ENCODE measurements around the gene SGTA. TPM values are rescaled to one million over a fixed set of nuclear protein-coding genes. Genes with fewer than 3 reads are reported as not detected.
A peak's percentile ranks its signal among the peaks of the same experiment; 100 is the strongest.

The SGTA gene
- total and polyA plus RNA-seq, 9 of the 15 experiments (the other 6 are each of a cell fraction or from before 2014, with no cell fraction given), result 1.4 to 110 (median 49.9) TPM

DNA sequence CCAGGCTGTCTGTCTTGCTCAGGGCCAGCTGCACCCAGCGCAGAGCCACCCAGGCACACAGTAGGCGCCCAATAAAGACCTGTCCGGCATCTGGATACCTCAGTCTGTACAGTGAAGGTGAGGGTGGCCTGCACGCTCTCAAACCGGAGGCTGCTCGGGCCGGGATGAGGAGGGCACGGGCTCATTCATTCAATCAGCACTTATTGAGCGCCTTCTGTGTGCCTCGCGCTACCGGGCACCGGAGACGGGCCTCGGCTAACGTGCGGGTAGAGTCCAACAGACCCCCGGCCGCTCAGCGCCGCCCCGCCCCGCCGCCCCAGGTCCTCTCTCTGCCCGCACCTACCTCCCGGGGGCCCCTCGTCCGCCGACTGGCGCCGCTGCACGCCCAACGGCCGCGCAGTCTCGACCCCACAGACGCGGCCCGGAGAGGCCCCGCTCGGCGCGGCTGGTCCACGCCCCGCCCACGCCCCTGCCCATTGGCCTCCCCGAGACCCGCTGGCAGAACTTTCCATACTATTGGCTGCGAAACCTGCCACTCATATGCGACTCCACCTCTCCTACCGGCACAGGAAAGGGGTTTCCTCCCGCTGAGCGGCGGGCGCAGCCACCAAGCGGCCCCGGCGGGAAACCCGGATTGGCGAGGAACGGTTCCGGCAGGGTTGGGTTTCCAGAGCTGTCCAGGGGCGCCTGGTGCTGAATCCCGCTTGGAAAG lies 43.3 kb downstream of the SGTA start, which contains the start of gene SLC39A3 (continued):
- TF ChIP-seq, protein P1, sequence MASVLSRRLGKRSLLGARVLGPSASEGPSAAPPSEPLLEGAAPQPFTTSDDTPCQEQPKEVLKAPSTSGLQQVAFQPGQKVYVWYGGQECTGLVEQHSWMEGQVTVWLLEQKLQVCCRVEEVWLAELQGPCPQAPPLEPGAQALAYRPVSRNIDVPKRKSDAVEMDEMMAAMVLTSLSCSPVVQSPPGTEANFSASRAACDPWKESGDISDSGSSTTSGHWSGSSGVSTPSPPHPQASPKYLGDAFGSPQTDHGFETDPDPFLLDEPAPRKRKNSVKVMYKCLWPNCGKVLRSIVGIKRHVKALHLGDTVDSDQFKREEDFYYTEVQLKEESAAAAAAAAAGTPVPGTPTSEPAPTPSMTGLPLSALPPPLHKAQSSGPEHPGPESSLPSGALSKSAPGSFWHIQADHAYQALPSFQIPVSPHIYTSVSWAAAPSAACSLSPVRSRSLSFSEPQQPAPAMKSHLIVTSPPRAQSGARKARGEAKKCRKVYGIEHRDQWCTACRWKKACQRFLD (CRISPR knock-in tag; IDR thresholded peaks at IDR 0.05), result peak; percentile 99
- TF ChIP-seq RBM15 (IDR thresholded peaks at IDR 0.05; ENCODE audit: insufficient read depth, low read length), result no peak
- no peak for TF ChIP-seq HNRNPK (IDR thresholded peaks at IDR 0.05; ENCODE audit: low read depth, low read length, poor library complexity, severe bottlenecking)
- peak; percentile 95 for TF ChIP-seq POLR2G (IDR thresholded peaks at IDR 0.05; ENCODE audit: low read depth, low read length)
- peak; percentile 89; the same call in 1 of the 2 replicates for TF ChIP-seq FOXP4 (CRISPR knock-in tag; IDR thresholded peaks at IDR 0.05; ENCODE audit: borderline replicate concordance)
- TF ChIP-seq FIP1L1 (IDR thresholded peaks at IDR 0.05; ENCODE audit: low read depth, low read length, poor library complexity, severe bottlenecking), result peak; percentile 70
- peak; percentile 89 for TF ChIP-seq E2F5 (CRISPR knock-in tag; IDR thresholded peaks at IDR 0.05)
- peak in 2 of 3 experiments; percentile 66 to 72 for TF ChIP-seq YY1 (IDR thresholded peaks at IDR 0.05; ENCODE audit: borderline replicate concordance in 1 of 3, control insufficient read depth in 1 of 3, extremely low read depth in 1 of 3, insufficient read depth in 3 of 3, insufficient read length in 1 of 3, insufficient replicate concordance in 2 of 3, low read depth in 1 of 3, low read length in 2 of 3)
- TF ChIP-seq, protein P2, sequence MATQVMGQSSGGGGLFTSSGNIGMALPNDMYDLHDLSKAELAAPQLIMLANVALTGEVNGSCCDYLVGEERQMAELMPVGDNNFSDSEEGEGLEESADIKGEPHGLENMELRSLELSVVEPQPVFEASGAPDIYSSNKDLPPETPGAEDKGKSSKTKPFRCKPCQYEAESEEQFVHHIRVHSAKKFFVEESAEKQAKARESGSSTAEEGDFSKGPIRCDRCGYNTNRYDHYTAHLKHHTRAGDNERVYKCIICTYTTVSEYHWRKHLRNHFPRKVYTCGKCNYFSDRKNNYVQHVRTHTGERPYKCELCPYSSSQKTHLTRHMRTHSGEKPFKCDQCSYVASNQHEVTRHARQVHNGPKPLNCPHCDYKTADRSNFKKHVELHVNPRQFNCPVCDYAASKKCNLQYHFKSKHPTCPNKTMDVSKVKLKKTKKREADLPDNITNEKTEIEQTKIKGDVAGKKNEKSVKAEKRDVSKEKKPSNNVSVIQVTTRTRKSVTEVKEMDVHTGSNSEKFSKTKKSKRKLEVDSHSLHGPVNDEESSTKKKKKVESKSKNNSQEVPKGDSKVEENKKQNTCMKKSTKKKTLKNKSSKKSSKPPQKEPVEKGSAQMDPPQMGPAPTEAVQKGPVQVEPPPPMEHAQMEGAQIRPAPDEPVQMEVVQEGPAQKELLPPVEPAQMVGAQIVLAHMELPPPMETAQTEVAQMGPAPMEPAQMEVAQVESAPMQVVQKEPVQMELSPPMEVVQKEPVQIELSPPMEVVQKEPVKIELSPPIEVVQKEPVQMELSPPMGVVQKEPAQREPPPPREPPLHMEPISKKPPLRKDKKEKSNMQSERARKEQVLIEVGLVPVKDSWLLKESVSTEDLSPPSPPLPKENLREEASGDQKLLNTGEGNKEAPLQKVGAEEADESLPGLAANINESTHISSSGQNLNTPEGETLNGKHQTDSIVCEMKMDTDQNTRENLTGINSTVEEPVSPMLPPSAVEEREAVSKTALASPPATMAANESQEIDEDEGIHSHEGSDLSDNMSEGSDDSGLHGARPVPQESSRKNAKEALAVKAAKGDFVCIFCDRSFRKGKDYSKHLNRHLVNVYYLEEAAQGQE (IDR thresholded peaks at IDR 0.05; ENCODE audit: borderline replicate concordance), result peak; percentile 100
- TF ChIP-seq, protein P2 (CRISPR knock-in tag; IDR thresholded peaks at IDR 0.05; ENCODE audit: low read depth), result peak; percentile 100
- 0 out of 2 replicates have a peak, but pooled peaks have one; percentile 48 for TF ChIP-seq HIVEP1 (CRISPR knock-in tag; IDR thresholded peaks at IDR 0.05)
- TF ChIP-seq KLF1 (tag; IDR thresholded peaks at IDR 0.05), result no peak
- no peak for TF ChIP-seq NFIX (CRISPR knock-in tag; IDR thresholded peaks at IDR 0.05; ENCODE audit: low read depth)

All from K562 (cell line).